ENCODE results near the gene C6orf132. TPM values are rescaled to one million over a fixed set of nuclear protein-coding genes. Genes with fewer than 3 reads are reported as not detected.

Gene C6orf132
- total and polyA plus RNA-seq, 10 of the 15 experiments (the other 5 are each of a cell fraction or from before 2014, with no cell fraction given) = 0.04 to 0.05 TPM; not detected in 8

GRCh38 chr6:42078386-42078785 is 64.0 kb downstream of the C6orf132 start:
- no peaks in the 10 kb centered on the region for H3K4me1 ChIP-seq (ENCODE audit: control insufficient read depth, insufficient read depth, low read length)
- H3K27me3 ChIP-seq (replicated peaks in 1 of 2; ENCODE audit: control insufficient read depth in 2 of 2, insufficient read depth in 2 of 2, low read length in 1 of 2) = no peaks in the 10 kb centered on the region
- BruUV-seq (replicated peaks) = TSS peak; percentile 47
- no peaks in the 10 kb centered on the region for H3K9me3 ChIP-seq (replicated peaks; ENCODE audit: control insufficient read depth, insufficient read depth, low read length)
- FAIRE-seq (no peak), DNase-seq (ENCODE audit: low read depth, low spot score) (no peak), ATAC-seq (no peak)
- H3K9ac ChIP-seq (ENCODE audit: control insufficient read depth, insufficient read depth, low read length) = no peak overlapping the region
- H3K79me2 ChIP-seq (ENCODE audit: control insufficient read depth, insufficient read depth, low read length) = no peaks in the 10 kb centered on the region
- POLR2A ChIA-PET = no interaction called here
- TF ChIP-seq EED (IDR thresholded peaks at IDR 0.05; ENCODE audit: low read depth) = no peak
- TF ChIP-seq, protein P1, sequence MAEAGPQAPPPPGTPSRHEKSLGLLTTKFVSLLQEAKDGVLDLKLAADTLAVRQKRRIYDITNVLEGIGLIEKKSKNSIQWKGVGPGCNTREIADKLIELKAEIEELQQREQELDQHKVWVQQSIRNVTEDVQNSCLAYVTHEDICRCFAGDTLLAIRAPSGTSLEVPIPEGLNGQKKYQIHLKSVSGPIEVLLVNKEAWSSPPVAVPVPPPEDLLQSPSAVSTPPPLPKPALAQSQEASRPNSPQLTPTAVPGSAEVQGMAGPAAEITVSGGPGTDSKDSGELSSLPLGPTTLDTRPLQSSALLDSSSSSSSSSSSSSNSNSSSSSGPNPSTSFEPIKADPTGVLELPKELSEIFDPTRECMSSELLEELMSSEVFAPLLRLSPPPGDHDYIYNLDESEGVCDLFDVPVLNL (IDR thresholded peaks at IDR 0.05; ENCODE audit: low read depth, low read length) = no peak
- no peak for TF ChIP-seq BRCA1 (IDR thresholded peaks at IDR 0.05; ENCODE audit: low read depth, low read length)
- TF ChIP-seq JUND (IDR thresholded peaks at IDR 0.05; ENCODE audit: low read depth, low read length) = no peak
- TF ChIP-seq, protein P2, sequence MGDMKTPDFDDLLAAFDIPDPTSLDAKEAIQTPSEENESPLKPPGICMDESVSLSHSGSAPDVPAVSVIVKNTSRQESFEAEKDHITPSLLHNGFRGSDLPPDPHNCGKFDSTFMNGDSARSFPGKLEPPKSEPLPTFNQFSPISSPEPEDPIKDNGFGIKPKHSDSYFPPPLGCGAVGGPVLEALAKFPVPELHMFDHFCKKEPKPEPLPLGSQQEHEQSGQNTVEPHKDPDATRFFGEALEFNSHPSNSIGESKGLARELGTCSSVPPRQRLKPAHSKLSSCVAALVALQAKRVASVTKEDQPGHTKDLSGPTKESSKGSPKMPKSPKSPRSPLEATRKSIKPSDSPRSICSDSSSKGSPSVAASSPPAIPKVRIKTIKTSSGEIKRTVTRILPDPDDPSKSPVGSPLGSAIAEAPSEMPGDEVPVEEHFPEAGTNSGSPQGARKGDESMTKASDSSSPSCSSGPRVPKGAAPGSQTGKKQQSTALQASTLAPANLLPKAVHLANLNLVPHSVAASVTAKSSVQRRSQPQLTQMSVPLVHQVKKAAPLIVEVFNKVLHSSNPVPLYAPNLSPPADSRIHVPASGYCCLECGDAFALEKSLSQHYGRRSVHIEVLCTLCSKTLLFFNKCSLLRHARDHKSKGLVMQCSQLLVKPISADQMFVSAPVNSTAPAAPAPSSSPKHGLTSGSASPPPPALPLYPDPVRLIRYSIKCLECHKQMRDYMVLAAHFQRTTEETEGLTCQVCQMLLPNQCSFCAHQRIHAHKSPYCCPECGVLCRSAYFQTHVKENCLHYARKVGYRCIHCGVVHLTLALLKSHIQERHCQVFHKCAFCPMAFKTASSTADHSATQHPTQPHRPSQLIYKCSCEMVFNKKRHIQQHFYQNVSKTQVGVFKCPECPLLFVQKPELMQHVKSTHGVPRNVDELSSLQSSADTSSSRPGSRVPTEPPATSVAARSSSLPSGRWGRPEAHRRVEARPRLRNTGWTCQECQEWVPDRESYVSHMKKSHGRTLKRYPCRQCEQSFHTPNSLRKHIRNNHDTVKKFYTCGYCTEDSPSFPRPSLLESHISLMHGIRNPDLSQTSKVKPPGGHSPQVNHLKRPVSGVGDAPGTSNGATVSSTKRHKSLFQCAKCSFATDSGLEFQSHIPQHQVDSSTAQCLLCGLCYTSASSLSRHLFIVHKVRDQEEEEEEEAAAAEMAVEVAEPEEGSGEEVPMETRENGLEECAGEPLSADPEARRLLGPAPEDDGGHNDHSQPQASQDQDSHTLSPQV (IDR thresholded peaks at IDR 0.05) = no peak
- TF ChIP-seq ATF7 (IDR thresholded peaks at IDR 0.05; ENCODE audit: low read depth) = no peak
- TF ChIP-seq, protein P3, sequence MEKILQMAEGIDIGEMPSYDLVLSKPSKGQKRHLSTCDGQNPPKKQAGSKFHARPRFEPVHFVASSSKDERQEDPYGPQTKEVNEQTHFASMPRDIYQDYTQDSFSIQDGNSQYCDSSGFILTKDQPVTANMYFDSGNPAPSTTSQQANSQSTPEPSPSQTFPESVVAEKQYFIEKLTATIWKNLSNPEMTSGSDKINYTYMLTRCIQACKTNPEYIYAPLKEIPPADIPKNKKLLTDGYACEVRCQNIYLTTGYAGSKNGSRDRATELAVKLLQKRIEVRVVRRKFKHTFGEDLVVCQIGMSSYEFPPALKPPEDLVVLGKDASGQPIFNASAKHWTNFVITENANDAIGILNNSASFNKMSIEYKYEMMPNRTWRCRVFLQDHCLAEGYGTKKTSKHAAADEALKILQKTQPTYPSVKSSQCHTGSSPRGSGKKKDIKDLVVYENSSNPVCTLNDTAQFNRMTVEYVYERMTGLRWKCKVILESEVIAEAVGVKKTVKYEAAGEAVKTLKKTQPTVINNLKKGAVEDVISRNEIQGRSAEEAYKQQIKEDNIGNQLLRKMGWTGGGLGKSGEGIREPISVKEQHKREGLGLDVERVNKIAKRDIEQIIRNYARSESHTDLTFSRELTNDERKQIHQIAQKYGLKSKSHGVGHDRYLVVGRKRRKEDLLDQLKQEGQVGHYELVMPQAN (conservative IDR thresholded peaks at IDR 0.05) = no peak
- no peak for TF ChIP-seq PAX5 (IDR thresholded peaks at IDR 0.05; ENCODE audit: borderline replicate concordance, low read depth, low read length)
- CTCF ChIA-PET = interaction anchor here (0.8 to 1.6 kb wide), 3 partner anchors 25 to 152 kb away, joined by 3 to 4 read pairs (median 3); no protein-coding TSS in a partner anchor
- RAD21 ChIA-PET (ENCODE audit: unreplicated experiment) = no interaction called here
- H2AFZ ChIP-seq (ENCODE audit: control insufficient read depth, low read depth, low read length) = no peak overlapping the region
- intact Hi-C loops (cut with micrococcal nuclease; ENCODE audit: unreplicated experiment) = no loop called here
- over 99% methylated on average over 11 of the region's 11 CpGs for WGBS (ENCODE audit: insufficient coverage, insufficient replicate concordance, low lambda C conversion rate, missing lambda C conversion rate)
- no peak overlapping the region for H3K4me2 ChIP-seq (ENCODE audit: control insufficient read depth, insufficient read depth)
- SMC1A ChIA-PET (ENCODE audit: uncharacterized antibody, unreplicated experiment) = interaction anchor here (1.0 to 1.1 kb wide), 2 partner anchors 86 to 136 kb away, joined by 3 read pairs; no protein-coding TSS in a partner anchor
- no peaks in the 10 kb centered on the region for H4K20me1 ChIP-seq (ENCODE audit: control insufficient read depth, insufficient read depth)
- peaks cover 5 to 18% of the 10 kb centered on the region in 2 experiments for H3K36me3 ChIP-seq (ENCODE audit: control insufficient read depth in 2 of 2, insufficient read depth in 2 of 2, low read length in 1 of 2)
- in situ Hi-C loops (cut with MboI) = loop anchor here (5.0 kb wide), 1 partner anchor 89 kb away; no protein-coding TSS in a partner anchor
- H3K27ac ChIP-seq (ENCODE audit: control insufficient read depth, insufficient read depth) = no peak overlapping the region
- H3K4me3 ChIP-seq = no peak overlapping the region

All from GM12878 (cell line).